CD4-positive, alpha-beta T cell (primary cell): ENCODE results near the gene GMFB. TPM values are rescaled to one million over a fixed set of nuclear protein-coding genes. Genes with fewer than 3 reads are reported as not detected.
"Not testable (repeated sequence)": the region's sequence is repeated elsewhere in the genome, so short reads cannot be mapped to it uniquely, and the experiment has no call there.

Experiments used
- ATAC-seq: fragments of 200-7000 bp; cut with Tn5 transposase; one replicate; pipeline ENCODE4 v1.10.0; 2022; ENCODE audit warnings: mild to moderate bottlenecking; ENCODE audit not compliant: poor library complexity
- CTCF ChIA-PET: fragments of 350-600 bp; sonication (Branson Sonifier 250); formaldehyde crosslinking; loops from one replicate; lab custom pipeline; 2021; ENCODE audit warnings: antibody characterized with exemption, inconsistent platforms; lab: Charles Lee
- POLR2A ChIA-PET: fragments of 350-600 bp; sonication (Branson Sonifier 250); formaldehyde crosslinking; loops from one replicate; lab custom pipeline; 2021; ENCODE audit warnings: antibody characterized with exemption, inconsistent platforms; lab: Charles Lee
- DNase-seq, 14 experiments: peaks; one replicate each; pipeline ENCODE4 v3.0.0-alpha.2; 2013 to 2020; ENCODE audit warnings: mixed read lengths in 2 of 14
- H3K27ac ChIP-seq, 2 donors: one replicate each; pipeline versions ENCODE4 v1.5.1 to v1.7.0; 2013; ENCODE audit warnings: low read length in 2 of 2, low read depth in 1 of 2, mild to moderate bottlenecking in 1 of 2
- H3K27me3 ChIP-seq, 2 experiments: 1 replicate in 1 of 2; 2 replicates in 1 of 2; pipeline versions ENCODE4 v1.6.1 to v1.7.0; 2013; ENCODE audit warnings: low read length in 2 of 2, control low read depth in 1 of 2, mild to moderate bottlenecking in 1 of 2, moderate library complexity in 1 of 2; ENCODE audit not compliant: insufficient read depth in 2 of 2, control insufficient read depth in 1 of 2
- H3K36me3 ChIP-seq: one replicate; pipeline ENCODE4 v1.6.1; 2013; ENCODE audit warnings: low read length, control low read depth; ENCODE audit not compliant: insufficient read depth
- H3K4me1 ChIP-seq: one replicate; pipeline ENCODE4 v1.6.1; 2013; ENCODE audit warnings: low read length, control low read depth; ENCODE audit not compliant: insufficient read depth
- H3K4me3 ChIP-seq: one replicate; pipeline ENCODE4 v1.5.1; 2013; ENCODE audit warnings: mild to moderate bottlenecking, low read length, moderate library complexity
- H3K9me3 ChIP-seq, 2 experiments: 1 replicate in 1 of 2; 2 replicates in 1 of 2; pipeline versions ENCODE4 v1.6.1 to v1.7.0; 2013; ENCODE audit warnings: low read length in 2 of 2, mild to moderate bottlenecking in 2 of 2, control low read depth in 1 of 2, moderate library complexity in 1 of 2; ENCODE audit not compliant: control insufficient read depth in 1 of 2, insufficient read depth in 1 of 2
- H3K27ac Mint-ChIP-seq: one replicate; pipeline ENCODE4 v1.8.0; 2020; ENCODE audit warnings: mixed read lengths
- H3K27me3 Mint-ChIP-seq: one replicate; pipeline ENCODE4 v1.8.0; 2021; ENCODE audit warnings: mixed read lengths
- H3K36me3 Mint-ChIP-seq: one replicate; pipeline ENCODE4 v1.8.0; 2021; ENCODE audit warnings: low read depth, mixed read lengths
- H3K4me1 Mint-ChIP-seq: one replicate; pipeline ENCODE4 v1.8.0; 2021; ENCODE audit warnings: low read depth, mixed read lengths
- H3K4me3 Mint-ChIP-seq: one replicate; pipeline ENCODE4 v1.8.0; 2020; ENCODE audit warnings: mild to moderate bottlenecking, mixed read lengths
- H3K9me3 Mint-ChIP-seq: one replicate; pipeline ENCODE4 v1.8.0; 2020; ENCODE audit warnings: mixed read lengths
- intact Hi-C, 2 experiments: fragments of 100-400 bp; cut with DNase I in 1 of 2; cut with micrococcal nuclease in 1 of 2; formaldehyde crosslinking; loops; one replicate each; pipeline versions ENCODE4 v1.15.1 to v1.9.0; 2023 to 2025; cut with DNase I, micrococcal nuclease
- total RNA-seq, 174 experiments: library from RNA in 2 of 174; stranded (reverse) in 2 of 174; gene quantifications; one replicate each; pipeline ENCODE4 v1.2.3 and lab custom pipeline; 2021 to 2026
- TF ChIP-seq, protein P1 (sequence below): fragments of 200-600 bp; IDR thresholded peaks from one replicate; pipeline ENCODE4 v1.8.0; 2022; ENCODE audit warnings: antibody characterized with exemption, mild to moderate bottlenecking

Gene GMFB
- total RNA-seq, 2 experiments from 2014 or later: 39.5 to 43.5 TPM

DNA sequence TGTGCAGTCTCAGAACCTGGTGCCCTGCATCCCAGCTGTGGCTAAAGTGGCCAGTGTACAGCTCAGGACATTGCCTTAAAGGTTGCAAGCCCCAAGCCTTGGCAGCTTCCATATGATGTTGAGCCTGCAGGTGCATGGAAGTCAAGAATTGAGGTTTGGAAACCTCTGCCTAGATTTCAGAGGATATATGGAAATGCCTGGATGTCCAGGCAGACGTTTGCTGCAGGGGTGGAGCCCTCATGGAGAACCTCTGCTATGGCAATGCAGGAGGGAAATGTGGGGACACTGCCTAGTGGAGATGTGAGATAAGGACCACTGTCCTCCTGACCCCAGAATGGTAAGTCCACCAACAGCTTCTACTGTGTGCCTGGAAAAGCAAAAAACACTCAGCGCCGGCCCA is 29.7 kb downstream of the GMFB start:
- intact Hi-C loops: no loop called here
- Mint-ChIP-seq H3K4me1 (no peaks in the 10 kb centered on the region), H3K27me3 (no peaks in the 10 kb centered on the region), H3K27ac (no peak overlapping the region), H3K4me3 (no peak overlapping the region), H3K9me3 (no peaks in the 10 kb centered on the region), H3K36me3 (no peaks in the 10 kb centered on the region)
- CTCF ChIA-PET: no interaction called here
- Histone ChIP-seq H3K27me3 (no peaks in the 10 kb centered on the region), H3K9me3 (peaks cover 0 to 8% of the 10 kb centered on the region in 2 experiments), H3K36me3 (no peaks in the 10 kb centered on the region), H3K27ac (no peak overlapping the region), H3K4me1 (no peaks in the 10 kb centered on the region), H3K4me3 (no peak overlapping the region)
- TF ChIP-seq, protein P1, sequence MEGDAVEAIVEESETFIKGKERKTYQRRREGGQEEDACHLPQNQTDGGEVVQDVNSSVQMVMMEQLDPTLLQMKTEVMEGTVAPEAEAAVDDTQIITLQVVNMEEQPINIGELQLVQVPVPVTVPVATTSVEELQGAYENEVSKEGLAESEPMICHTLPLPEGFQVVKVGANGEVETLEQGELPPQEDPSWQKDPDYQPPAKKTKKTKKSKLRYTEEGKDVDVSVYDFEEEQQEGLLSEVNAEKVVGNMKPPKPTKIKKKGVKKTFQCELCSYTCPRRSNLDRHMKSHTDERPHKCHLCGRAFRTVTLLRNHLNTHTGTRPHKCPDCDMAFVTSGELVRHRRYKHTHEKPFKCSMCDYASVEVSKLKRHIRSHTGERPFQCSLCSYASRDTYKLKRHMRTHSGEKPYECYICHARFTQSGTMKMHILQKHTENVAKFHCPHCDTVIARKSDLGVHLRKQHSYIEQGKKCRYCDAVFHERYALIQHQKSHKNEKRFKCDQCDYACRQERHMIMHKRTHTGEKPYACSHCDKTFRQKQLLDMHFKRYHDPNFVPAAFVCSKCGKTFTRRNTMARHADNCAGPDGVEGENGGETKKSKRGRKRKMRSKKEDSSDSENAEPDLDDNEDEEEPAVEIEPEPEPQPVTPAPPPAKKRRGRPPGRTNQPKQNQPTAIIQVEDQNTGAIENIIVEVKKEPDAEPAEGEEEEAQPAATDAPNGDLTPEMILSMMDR: no peak
- ATAC-seq (no peak), DNase-seq (no peak)
- POLR2A ChIA-PET: no interaction called here

DNA sequence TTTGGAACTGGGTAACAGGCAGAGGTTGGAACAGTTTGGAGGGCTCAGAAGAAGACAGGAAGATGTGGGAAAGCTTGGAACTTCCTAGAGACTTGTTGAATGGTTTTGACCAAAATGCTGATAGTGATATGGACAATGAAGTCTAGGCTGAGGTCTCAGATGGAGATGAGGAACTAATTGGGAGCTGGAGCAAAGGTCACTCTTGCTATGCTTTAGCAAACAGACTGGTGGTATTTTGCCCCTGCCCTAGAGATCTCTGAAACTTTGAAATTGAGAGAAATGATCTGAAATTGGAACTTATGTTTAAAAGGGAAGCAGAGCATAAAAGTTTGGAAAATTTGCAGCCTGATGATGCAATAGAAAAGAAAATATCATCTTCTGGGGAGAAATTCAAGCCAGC is 30.2 kb downstream of the GMFB start:
- H3K4me3 Mint-ChIP-seq, H3K4me3 ChIP-seq, H3K9me3 ChIP-seq, H3K9me3 Mint-ChIP-seq, H3K4me1 Mint-ChIP-seq, CTCF ChIA-PET, intact Hi-C loops, H3K27me3 ChIP-seq, POLR2A ChIA-PET, H3K36me3 ChIP-seq, H3K27ac Mint-ChIP-seq, H3K27ac ChIP-seq, ATAC-seq, H3K27me3 Mint-ChIP-seq, DNase-seq, H3K36me3 Mint-ChIP-seq, H3K4me1 ChIP-seq: not testable (repeated sequence)

DNA sequence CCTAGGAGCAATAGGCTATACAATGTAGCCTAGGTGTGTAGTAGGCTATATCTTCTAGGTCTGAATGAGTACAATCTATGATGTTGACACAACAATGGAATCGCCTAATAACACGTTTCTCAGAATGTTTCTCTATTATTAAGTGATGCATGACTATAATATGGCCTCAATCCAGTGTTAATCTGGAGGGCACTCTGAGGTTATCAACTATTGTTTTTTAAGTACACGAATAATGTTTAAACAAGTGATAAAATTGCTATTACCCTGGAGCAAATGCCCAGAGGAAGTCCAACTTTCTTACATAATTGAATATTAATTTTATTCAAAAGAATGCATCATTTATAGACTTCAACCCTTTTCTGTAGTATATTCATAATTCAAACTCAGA is 31.2 kb downstream of the GMFB start:
- H3K4me3 Mint-ChIP-seq: no peak overlapping the region
- H3K9me3 Mint-ChIP-seq: no peaks in the 10 kb centered on the region
- POLR2A ChIA-PET: no interaction called here
- intact Hi-C loops: no loop called here
- DNase-seq (no peak), ATAC-seq (no peak)
- Histone ChIP-seq H3K27me3 (no peaks in the 10 kb centered on the region), H3K4me1 (no peaks in the 10 kb centered on the region), H3K36me3 (no peaks in the 10 kb centered on the region), H3K4me3 (no peak overlapping the region), H3K27ac (no peak overlapping the region), H3K9me3 (peaks cover 0 to 8% of the 10 kb centered on the region in 2 experiments)
- TF ChIP-seq, protein P1: no peak
- CTCF ChIA-PET: no interaction called here
- H3K4me1 Mint-ChIP-seq: no peaks in the 10 kb centered on the region
- H3K27ac Mint-ChIP-seq: no peak overlapping the region
- H3K27me3 Mint-ChIP-seq: no peaks in the 10 kb centered on the region
- no peaks in the 10 kb centered on the region for H3K36me3 Mint-ChIP-seq

DNA sequence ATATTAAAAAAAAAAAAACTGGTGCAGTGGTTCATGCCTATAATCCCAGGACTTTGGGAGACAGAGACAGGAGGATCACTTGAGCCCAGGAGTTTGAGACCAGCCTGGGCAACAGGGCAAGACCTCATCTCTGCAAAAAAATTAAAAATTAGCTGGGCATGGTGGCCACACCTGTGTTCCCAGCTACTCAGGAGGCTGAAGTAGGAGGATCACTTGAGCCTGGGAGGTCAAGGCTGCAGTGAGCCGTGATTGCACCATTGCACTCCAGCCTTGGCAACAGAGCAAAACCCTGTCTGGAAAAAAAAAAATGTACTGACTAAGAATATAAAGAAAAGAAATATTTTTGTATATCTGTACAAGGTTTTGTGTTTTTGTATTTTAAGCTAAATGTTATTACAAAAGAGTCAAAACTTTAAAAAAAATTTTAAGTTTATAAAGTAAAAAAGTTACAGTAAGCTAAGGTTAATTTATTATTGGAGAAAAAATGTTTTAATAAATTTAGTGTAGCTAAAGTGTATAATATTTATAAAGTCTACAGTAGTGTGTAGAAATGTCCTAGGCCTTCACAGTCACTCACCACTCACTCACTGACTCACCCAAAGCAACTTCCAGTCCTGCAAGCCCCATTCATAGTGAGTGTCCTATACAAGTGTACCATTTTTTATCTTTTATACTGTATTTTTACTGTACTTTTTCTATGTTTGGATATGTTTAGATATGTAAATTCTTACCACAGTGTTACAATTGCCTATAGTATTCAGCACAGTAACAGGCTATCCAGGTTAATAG is 31.8 kb downstream of the GMFB start:
- H3K4me3 ChIP-seq, H3K9me3 ChIP-seq, H3K9me3 Mint-ChIP-seq, H3K36me3 Mint-ChIP-seq, H3K27me3 ChIP-seq, intact Hi-C loops, H3K36me3 ChIP-seq, H3K4me1 Mint-ChIP-seq, H3K4me1 ChIP-seq, DNase-seq, CTCF ChIA-PET, ATAC-seq, H3K27me3 Mint-ChIP-seq, H3K27ac Mint-ChIP-seq, H3K4me3 Mint-ChIP-seq, H3K27ac ChIP-seq: not testable (repeated sequence)
- POLR2A ChIA-PET: interaction anchor here (0.6 kb wide), 1 partner anchor 594 kb away, joined by 3 read pairs; no protein-coding TSS in a partner anchor
